Testis (tissue), 2 donors: ENCODE measurements around the gene PGBD4.

Source experiments
- CTCF ChIP-seq, 3 experiments: fragments of 450-650 bp in 2 of 3; fragments of 200-600 bp in 1 of 3; sonication (generic) in 1 of 3; IDR thresholded peaks; one replicate each; pipeline ENCODE4 v1.5.1; 2016 to 2019; ENCODE audit warnings: antibody characterized with exemption in 3 of 3, mild to moderate bottlenecking in 2 of 3, moderate library complexity in 1 of 3
- POLR2A ChIP-seq: fragments of 450-650 bp; IDR thresholded peaks from one replicate; pipeline ENCODE4 v1.6.1; 2017; ENCODE audit warnings: antibody characterized with exemption, mild to moderate bottlenecking, moderate library complexity

- TF ChIP-seq CTCF (IDR thresholded peaks at IDR 0.05), result no peak
- no peak for TF ChIP-seq POLR2A
These were observed 9.6 kb downstream of the PGBD4 start for GRCh38 chr15:34111488-34111887.
